Calu3 (cell line): Measurements from ENCODE around the gene DSC2. TPM values are rescaled to one million over a fixed set of nuclear protein-coding genes. Genes with fewer than 3 reads are reported as not detected.

ENCODE experiments used
- BruUV-seq: library from RNA; stranded (reverse); fragments of 400-500 nt; replicated peaks from 2 replicates; lab custom pipeline; 2021; lab: Mats Ljungman, UMichigan
- CTCF ChIA-PET: fragments of 300-600 bp; sonication (Branson Sonifier 250); formaldehyde crosslinking; loops from one replicate; lab custom pipeline; 2022; ENCODE audit warnings: antibody characterized with exemption; lab: Charles Lee
- DNase-seq: peaks from one replicate; pipeline ENCODE4 v3.0.0; 2022
- H3K27ac Mint-ChIP-seq: one replicate; pipeline ENCODE4 v1.8.0; 2022; ENCODE audit warnings: mixed read lengths; ENCODE audit not compliant: unreplicated experiment
- H3K27me3 Mint-ChIP-seq: one replicate; pipeline ENCODE4 v1.8.0; 2022; ENCODE audit warnings: mixed read lengths; ENCODE audit not compliant: unreplicated experiment
- H3K36me3 Mint-ChIP-seq: one replicate; pipeline ENCODE4 v1.8.0; 2022; ENCODE audit warnings: mild to moderate bottlenecking, moderate library complexity, mixed read lengths; ENCODE audit not compliant: insufficient read depth, unreplicated experiment
- H3K4me1 Mint-ChIP-seq: one replicate; pipeline ENCODE4 v1.8.0; 2022; ENCODE audit warnings: mild to moderate bottlenecking, low read depth, mixed read lengths; ENCODE audit not compliant: unreplicated experiment
- H3K4me3 Mint-ChIP-seq: one replicate; pipeline ENCODE4 v1.8.0; 2022; ENCODE audit warnings: mild to moderate bottlenecking, low read depth, moderate library complexity, mixed read lengths; ENCODE audit not compliant: unreplicated experiment
- H3K9me3 Mint-ChIP-seq: one replicate; pipeline ENCODE4 v1.8.0; 2022; ENCODE audit warnings: low read depth, mixed read lengths; ENCODE audit not compliant: unreplicated experiment
- intact Hi-C: fragments of 100-400 bp; cut with micrococcal nuclease; formaldehyde crosslinking; loops from one replicate; pipeline ENCODE4 v1.10.0; 2022; ENCODE audit not compliant: unreplicated experiment
- total RNA-seq: library from RNA; stranded (reverse); gene quantifications from 2 replicates; pipeline ENCODE4 v1.2.3, GENCODE V29; 2022
- TF ChIP-seq, protein P1 (sequence below): fragments of 200-600 bp; IDR thresholded peaks from one replicate; pipeline ENCODE4 v1.8.0; 2022; ENCODE audit warnings: antibody characterized with exemption; ENCODE audit not compliant: unreplicated experiment

DSC2 gene
- total RNA-seq, 1 experiment from 2014 or later: 42.4 TPM

DNA sequence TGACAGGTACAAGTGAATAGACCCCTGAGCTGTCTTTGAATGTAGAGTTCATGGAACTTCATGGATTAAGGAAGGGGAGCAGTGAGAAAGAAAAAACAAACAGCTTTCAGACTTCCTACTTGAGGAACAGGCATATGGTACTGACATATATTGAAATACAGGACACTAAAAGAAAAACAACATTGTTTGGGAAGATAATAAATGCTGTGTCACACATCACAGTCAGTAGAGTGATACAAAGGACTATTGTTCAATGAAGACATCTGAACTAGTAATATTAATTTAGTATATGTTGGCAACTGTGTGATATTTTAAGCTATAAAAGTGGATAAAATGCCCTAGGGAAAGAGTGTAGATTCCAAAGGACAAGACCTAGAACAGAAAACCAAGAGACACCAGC is 3.3 kb downstream of the DSC2 start:
- Mint-ChIP-seq H3K9me3 (no peaks in the 10 kb centered on the region), H3K27me3 (no peaks in the 10 kb centered on the region), H3K36me3 (peaks cover 41% of the 10 kb centered on the region), H3K27ac (peak overlapping the region; percentile 86), H3K4me3 (peak overlapping the region; percentile 89), H3K4me1 (peaks cover 61% of the 10 kb centered on the region)
- intact Hi-C loops: loop anchor here (2.0 to 10.0 kb wide), 9 partner anchors 38 to 396 kb away; partner anchors contain the start of gene DSG2
- no TSS peak for BruUV-seq
- no peak for DNase-seq
- TF ChIP-seq, protein P1, sequence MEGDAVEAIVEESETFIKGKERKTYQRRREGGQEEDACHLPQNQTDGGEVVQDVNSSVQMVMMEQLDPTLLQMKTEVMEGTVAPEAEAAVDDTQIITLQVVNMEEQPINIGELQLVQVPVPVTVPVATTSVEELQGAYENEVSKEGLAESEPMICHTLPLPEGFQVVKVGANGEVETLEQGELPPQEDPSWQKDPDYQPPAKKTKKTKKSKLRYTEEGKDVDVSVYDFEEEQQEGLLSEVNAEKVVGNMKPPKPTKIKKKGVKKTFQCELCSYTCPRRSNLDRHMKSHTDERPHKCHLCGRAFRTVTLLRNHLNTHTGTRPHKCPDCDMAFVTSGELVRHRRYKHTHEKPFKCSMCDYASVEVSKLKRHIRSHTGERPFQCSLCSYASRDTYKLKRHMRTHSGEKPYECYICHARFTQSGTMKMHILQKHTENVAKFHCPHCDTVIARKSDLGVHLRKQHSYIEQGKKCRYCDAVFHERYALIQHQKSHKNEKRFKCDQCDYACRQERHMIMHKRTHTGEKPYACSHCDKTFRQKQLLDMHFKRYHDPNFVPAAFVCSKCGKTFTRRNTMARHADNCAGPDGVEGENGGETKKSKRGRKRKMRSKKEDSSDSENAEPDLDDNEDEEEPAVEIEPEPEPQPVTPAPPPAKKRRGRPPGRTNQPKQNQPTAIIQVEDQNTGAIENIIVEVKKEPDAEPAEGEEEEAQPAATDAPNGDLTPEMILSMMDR: no peak
- CTCF ChIA-PET: interaction anchor here (0.6 to 3.1 kb wide), 3 partner anchors 108 to 612 kb away, joined by 3 to 13 read pairs (median 5); no protein-coding TSS in a partner anchor

DNA sequence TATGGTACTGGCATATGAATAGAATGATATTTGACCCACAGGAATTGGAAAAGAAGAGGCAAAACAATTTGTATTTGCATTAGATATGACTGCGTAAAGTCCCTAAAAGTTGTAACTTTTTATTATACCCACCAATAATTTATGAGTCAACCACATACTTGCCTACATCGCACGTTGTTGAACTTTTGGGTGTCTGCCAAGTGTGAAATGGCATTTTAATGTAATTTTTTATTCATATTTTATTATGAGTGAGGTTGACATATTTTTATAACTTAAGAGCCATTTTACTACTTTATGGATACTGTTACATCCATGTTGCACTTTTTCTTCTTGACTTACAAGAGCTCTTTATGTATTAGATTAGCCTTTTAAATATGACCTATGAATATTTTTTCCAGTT is 4.6 kb downstream of the DSC2 start:
- CTCF ChIA-PET: interaction anchor here (0.7 to 1.8 kb wide), 2 partner anchors 70 to 109 kb away, joined by 3 to 5 read pairs; no protein-coding TSS in a partner anchor
- Mint-ChIP-seq H3K4me1 (peaks cover 49% of the 10 kb centered on the region), H3K27me3 (no peaks in the 10 kb centered on the region), H3K27ac (no peak overlapping the region), H3K36me3 (peaks cover 45% of the 10 kb centered on the region), H3K4me3 (no peak overlapping the region), H3K9me3 (no peaks in the 10 kb centered on the region)
- intact Hi-C loops: loop anchor here (2.0 to 10.0 kb wide), 9 partner anchors 40 to 397 kb away; partner anchors contain the start of gene DSG2
- DNase-seq: no peak
- no TSS peak for BruUV-seq
- TF ChIP-seq, protein P1: no peak

DNA sequence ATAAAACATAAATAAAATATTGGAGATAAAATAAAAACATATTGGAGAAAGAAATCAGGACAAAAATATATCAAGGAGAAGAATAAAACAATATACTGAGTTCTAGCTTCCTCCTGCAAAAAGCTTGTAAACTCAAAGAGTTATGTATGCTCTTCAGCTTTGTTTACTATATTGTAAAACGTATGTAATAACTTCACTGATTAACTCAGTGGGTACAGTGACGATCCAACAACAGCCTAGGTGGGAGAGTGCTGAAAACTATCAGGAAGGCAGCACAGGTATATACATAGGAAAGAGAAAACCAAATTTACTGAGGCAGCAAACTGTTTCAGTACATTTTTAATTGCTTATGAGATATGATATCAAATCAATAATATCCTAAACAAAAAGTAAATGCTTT is 8.3 kb downstream of the DSC2 start:
- TF ChIP-seq, protein P1: no peak
- no peak overlapping the region for H3K4me3 Mint-ChIP-seq
- H3K4me1 Mint-ChIP-seq: peaks cover 32% of the 10 kb centered on the region
- H3K27me3 Mint-ChIP-seq: no peaks in the 10 kb centered on the region
- DNase-seq: no peak
- CTCF ChIA-PET: no interaction called here
- no peak overlapping the region for H3K27ac Mint-ChIP-seq
- no TSS peak for BruUV-seq
- peaks cover 8% of the 10 kb centered on the region for H3K36me3 Mint-ChIP-seq
- no peaks in the 10 kb centered on the region for H3K9me3 Mint-ChIP-seq
- intact Hi-C loops: loop anchor here (10.0 kb wide), 2 partner anchors 331 to 401 kb away; partner anchors contain the start of gene DSG2

DNA sequence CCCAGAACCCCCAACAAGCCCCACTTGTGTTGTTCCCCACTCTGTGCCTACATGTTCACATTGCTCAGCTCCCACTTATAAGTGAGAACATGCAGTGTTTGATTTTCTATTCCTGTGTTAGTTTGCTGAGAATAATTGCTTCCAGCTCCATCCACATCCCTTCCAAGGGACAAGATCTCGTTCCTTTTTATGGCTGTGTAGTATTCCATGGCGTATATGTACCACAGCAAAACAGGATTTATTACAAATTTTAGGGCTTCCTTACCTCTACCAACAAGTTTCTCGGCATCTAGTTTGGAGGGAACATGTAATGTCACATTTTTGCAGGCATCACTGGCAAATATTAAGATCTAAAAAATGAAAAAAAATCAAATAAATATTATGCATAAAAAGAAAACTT is 8.9 kb downstream of the DSC2 start:
- Mint-ChIP-seq H3K9me3 (no peaks in the 10 kb centered on the region), H3K4me1 (peaks cover 27% of the 10 kb centered on the region), H3K4me3 (no peak overlapping the region), H3K27ac (no peak overlapping the region), H3K36me3 (peaks cover 4% of the 10 kb centered on the region), H3K27me3 (no peaks in the 10 kb centered on the region)
- intact Hi-C loops: loop anchor here (10.0 kb wide), 2 partner anchors 332 to 402 kb away; partner anchors contain the start of gene DSG2
- CTCF ChIA-PET: no interaction called here
- TF ChIP-seq, protein P1: no peak
- no peak for DNase-seq
- no TSS peak for BruUV-seq
